ENCODE measurements around the gene GATAD2A. TPM values are rescaled to one million over a fixed set of nuclear protein-coding genes. Genes with fewer than 3 reads are reported as not detected.
A peak's percentile ranks its signal among the peaks of the same experiment; 100 is the strongest.
"Not testable (repeated sequence)": the region's sequence is repeated elsewhere in the genome, so short reads cannot be mapped to it uniquely, and the experiment has no call there.

GATAD2A gene
- total RNA-seq, 1 experiment from 2014 or later, result 30.5 TPM

- no peak for DNase-seq (ENCODE audit: low spot score)
Observed at GRCh38 chr19:19387108-19387507, 18.4 kb upstream of the GATAD2A start.

- DNase-seq (ENCODE audit: low spot score), result no peak
Observed at GRCh38 chr19:19388568-19389555, 16.6 kb upstream of the GATAD2A start.

- not testable (repeated sequence) for DNase-seq (ENCODE audit: low spot score)
Observed at GRCh38 chr19:19389683-19390082, 15.8 kb upstream of the GATAD2A start.

GRCh38 chr19:19394333-19394732 lies 11.1 kb upstream of the GATAD2A start:
- not testable (repeated sequence) for DNase-seq (ENCODE audit: low spot score)

DNA sequence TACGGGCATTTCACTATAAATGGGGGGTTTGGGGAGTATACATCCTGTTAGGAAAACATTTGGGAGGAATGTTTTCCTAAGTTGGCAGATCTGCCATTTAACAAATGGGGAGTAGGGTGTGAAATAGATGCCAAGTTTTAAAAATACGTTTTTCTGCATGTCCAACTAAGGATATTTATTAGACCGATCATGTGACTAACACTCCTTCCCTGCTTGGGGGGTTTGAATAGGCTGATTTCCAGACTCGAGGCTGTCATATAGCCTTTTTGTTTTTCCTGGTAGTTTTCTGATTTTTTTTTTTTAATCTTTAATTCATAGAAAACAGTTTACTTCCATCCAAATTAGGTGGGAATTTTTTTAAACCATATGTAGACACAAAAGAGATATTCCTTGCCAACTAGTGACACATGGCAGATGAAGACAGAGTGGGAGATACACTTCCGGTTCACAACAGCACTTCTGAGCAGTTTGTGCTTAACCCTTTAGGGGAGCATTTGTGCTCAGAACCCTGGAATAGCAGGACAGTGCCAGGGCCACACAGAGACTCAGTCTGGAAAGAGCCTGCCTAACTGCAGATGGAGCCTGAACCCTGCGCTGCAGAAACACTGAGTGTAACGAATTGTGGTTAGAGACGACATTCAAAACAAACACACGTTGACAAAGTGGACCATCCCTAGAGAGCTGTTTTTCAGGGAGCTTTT lies 5.6 kb upstream of the GATAD2A start:
- no peak for DNase-seq (ENCODE audit: low spot score)

GRCh38 chr19:19402656-19403372 lies 2.7 kb upstream of the GATAD2A start:
- no peak for DNase-seq (ENCODE audit: low spot score)

- peak; percentile 49 for DNase-seq (ENCODE audit: low spot score)
Observed at GRCh38 chr19:19403373-19403901, 2.0 kb upstream of the GATAD2A start.

DNA sequence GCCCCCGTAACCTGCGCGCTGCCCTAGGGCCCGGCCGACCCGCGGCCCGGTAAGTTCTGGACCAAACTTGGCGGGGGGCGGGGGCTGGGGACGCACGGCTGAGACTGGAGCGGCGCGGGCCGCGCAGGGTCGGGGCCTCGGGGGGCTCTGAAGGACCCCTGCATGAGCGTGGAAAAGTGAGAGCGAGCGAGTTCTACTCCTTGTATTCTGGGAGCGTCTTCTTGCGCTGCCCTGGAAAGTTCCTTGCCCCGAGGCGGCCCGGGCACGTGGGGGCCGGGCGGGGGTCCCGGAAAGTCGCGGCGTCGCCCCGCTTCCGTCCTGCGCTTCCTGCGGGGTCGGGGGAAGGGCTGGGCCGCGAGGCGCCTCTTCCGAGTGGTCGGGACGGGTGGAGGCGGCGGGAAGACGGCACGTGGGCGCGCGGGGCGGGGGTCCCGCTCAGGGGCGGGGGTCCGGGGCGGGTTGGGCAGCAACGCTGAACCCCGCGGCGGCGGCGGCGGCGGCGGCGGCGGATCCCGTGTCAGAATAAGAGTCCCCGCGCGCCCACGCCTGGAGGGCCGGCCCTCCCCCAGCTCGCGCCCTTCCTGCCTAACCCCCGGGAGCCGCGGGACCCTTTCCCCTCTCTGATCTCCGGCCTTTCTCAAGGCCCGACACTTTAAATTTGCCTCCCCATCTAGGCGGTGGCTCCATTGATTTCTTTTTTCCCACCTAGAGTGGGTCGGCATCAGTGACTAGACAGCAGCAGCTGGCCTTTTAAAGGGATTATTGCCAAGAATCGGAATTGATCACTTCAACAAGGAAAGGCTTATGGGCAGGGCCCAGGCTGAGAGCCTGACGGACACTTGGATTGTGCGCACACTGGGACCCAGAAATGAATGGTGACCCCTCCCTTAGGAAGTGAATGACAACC lies 749 bp downstream of the GATAD2A start:
- DNase-seq (ENCODE audit: low spot score), result no peak

GRCh38 chr19:19406878-19407632 lies 1.6 kb downstream of the GATAD2A start:
- DNase-seq (ENCODE audit: low spot score), result peak; percentile 62

DNA sequence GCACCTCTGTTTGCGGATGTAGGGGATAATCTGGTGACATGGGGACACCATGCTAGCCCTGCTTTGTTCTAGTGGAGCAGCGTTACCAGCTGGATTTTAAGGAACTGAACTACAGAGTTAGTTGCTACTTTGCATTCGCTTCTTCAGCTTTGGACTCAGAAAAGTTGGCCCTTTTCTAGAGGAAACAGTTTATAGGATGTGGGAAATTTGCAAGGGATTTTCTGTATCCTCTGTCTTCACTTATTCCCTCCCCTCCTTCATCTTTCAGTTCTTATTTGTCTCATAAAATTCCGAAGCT lies 2.1 kb downstream of the GATAD2A start:
- DNase-seq (ENCODE audit: low spot score), result no peak

DNA sequence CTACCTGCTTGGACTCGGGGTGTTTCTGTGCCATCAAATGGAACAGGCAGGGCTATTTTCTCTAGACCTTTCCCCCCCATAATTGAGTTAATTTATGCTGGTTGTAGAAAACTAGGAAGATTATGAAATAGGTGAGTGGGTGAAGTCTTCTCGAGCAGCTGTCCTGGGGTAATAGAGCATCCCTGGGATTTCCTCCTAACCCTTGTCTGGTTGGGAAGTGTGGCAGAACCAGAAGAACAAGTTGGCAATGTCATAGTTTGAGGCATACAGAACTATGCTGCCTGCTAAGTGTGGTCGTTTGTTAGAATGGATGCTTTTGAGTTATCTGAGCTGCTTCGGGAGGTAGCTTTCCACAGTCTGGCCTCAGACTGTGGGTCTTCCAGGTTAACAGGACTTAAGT lies 3.7 kb downstream of the GATAD2A start:
- no peak for DNase-seq (ENCODE audit: low spot score)

- DNase-seq (ENCODE audit: low spot score), result no peak
Observed at GRCh38 chr19:19409631-19410030, 4.2 kb downstream of the GATAD2A start.

DNA sequence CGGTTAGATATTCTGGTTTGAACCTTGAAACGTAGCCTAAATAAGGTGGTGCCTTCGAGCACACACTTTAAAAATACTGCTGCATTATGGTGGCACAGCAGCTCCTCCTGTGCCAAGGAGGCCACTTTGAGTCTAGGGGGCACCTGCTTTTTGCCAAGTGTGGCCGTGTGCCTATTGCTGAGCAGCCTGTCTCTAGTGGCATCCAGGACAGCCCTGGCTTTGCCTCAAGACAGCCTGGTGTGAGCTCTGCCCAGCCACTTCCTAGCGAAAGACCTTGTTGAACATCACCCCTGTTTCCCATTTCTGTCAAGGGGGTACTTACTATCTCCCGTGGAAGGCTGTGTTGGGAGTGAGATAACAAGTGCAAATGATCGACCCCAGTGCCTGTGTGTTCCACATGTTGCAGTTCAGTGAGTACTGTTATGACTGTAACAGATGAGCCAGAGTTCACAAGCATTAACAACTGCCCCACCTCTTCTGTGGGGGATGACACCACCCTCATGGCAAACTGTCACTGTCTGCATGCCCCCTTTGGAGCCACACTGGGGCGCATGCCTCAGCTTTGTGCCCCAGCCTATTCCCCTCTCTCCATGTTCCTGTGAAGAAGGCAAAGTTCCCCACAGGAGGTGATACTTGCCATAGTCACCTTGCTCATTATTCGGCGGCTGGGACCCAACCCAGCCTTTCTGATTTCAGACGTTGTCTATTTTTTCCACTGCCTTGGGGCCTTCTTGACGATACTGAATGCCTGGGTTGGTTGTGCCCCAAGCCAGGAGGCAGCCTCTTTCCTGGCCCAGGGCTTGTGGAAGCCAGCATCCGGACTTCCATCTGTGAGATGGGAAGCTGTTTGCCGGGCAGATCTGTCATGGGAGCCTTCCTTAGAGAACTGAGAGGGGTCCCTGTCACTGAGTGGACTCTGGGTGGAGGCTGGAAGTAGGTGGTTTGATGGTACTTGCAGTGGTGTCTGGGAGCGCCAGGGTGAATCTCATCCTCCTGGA lies 5.4 kb downstream of the GATAD2A start:
- DNase-seq (ENCODE audit: low spot score), result no peak

GRCh38 chr19:19416280-19416679 lies 10.8 kb downstream of the GATAD2A start:
- DNase-seq (ENCODE audit: low spot score), result no peak

GRCh38 chr19:19417046-19417445 lies 11.6 kb downstream of the GATAD2A start:
- no peak for DNase-seq (ENCODE audit: low spot score)

DNA sequence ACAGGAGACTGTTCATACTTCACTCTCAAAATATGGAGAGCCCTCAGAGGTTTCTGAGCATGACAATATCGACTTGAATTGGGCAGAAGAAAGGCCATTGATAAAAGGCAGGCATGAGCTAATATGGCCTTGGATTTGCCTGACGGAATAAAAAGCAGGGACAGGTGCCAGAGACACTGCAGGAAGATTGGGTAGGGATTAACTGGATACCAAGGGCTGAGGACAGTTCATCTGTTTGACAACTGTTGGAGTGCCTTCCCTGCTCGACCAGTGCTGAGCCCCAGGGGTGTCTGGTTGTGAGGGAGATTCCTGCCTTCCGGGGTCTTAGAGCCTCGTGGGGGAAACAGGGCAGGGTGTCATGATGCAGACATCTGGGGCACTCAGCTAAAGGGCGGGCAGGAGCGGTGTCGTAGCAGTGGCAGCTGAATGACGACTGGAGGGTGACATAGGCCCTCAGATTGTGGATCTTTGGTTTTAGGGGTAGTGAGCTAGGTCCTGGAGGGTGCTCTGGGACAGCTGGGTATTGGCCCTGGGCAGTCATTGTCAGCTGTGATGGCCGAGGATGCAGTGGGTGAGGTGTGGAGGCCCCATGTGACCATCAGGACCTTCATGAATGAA lies 12.3 kb downstream of the GATAD2A start:
- no peak for DNase-seq (ENCODE audit: low spot score)

GRCh38 chr19:19418555-19419260 lies 13.2 kb downstream of the GATAD2A start:
- DNase-seq (ENCODE audit: low spot score), result no peak
